ENCODE measurements around the gene ZPBP. TPM values are rescaled to one million over a fixed set of nuclear protein-coding genes. Genes with fewer than 3 reads are reported as not detected.
A peak's percentile ranks its signal among the peaks of the same experiment; 100 is the strongest.

The ZPBP gene
- total RNA-seq, 1 donor from 2014 or later: not detected

DNA sequence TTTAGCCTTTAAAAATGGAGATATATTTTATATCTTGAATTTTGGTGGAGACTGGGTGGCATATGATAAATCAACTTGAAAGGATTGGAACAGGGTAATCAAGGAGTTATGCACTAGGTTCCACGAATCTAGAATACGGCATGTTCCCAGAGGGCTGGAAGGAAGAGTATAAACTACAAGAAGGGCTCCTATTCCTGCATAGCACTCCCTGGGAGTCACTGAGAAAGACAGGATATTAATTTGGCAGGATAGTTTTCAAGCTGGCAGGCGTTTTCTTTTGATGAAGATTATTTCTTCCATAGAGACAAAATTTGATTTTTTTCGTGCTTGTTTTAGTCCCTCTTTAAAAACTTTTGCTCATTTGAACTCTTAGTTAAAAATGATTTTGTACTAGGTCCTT lies 199.9 kb downstream of the ZPBP start:
- peaks cover 10% of the 10 kb centered on the region for H3K4me1 ChIP-seq
- no peak for DNase-seq
- H3K27me3 ChIP-seq (ENCODE audit: low read depth): no peaks in the 10 kb centered on the region
- H3K27ac ChIP-seq (replicated peaks): peak overlapping the region; percentile 69
- intact Hi-C loops (cut with micrococcal nuclease): no loop called here
- no peaks in the 10 kb centered on the region for H3K9me3 ChIP-seq (replicated peaks)
- no peaks in the 10 kb centered on the region for H3K36me3 ChIP-seq
- TF ChIP-seq, protein P1, sequence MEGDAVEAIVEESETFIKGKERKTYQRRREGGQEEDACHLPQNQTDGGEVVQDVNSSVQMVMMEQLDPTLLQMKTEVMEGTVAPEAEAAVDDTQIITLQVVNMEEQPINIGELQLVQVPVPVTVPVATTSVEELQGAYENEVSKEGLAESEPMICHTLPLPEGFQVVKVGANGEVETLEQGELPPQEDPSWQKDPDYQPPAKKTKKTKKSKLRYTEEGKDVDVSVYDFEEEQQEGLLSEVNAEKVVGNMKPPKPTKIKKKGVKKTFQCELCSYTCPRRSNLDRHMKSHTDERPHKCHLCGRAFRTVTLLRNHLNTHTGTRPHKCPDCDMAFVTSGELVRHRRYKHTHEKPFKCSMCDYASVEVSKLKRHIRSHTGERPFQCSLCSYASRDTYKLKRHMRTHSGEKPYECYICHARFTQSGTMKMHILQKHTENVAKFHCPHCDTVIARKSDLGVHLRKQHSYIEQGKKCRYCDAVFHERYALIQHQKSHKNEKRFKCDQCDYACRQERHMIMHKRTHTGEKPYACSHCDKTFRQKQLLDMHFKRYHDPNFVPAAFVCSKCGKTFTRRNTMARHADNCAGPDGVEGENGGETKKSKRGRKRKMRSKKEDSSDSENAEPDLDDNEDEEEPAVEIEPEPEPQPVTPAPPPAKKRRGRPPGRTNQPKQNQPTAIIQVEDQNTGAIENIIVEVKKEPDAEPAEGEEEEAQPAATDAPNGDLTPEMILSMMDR (IDR thresholded peaks at IDR 0.05; ENCODE audit: borderline replicate concordance): no peak
- H3K4me3 ChIP-seq: no peak overlapping the region

DNA sequence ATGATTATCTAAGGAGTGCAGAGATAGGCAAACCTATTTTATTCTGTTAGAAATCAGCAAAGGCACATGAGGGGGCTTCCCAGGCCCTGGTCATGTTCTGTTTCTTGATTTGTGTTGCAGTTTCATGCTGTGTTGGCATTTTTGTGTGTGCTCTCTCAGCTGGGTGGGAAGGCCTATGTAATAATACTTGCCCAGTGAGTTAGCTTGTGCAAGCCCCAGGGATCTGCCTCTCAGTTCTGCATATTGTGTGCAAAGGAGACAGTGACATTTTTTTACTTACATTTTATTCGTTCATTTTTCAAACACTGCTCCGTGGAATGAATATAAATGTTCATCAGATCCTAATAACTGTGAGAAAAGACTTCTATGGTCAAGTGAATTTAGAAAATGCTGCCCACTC lies 200.6 kb downstream of the ZPBP start:
- no peaks in the 10 kb centered on the region for H3K9me3 ChIP-seq (replicated peaks)
- intact Hi-C loops (cut with micrococcal nuclease): no loop called here
- TF ChIP-seq, protein P1 (IDR thresholded peaks at IDR 0.05; ENCODE audit: borderline replicate concordance): no peak
- no peak for DNase-seq
- no peak overlapping the region for H3K4me3 ChIP-seq
- no peaks in the 10 kb centered on the region for H3K36me3 ChIP-seq
- no peaks in the 10 kb centered on the region for H3K27me3 ChIP-seq (ENCODE audit: low read depth)
- peaks cover 10% of the 10 kb centered on the region for H3K4me1 ChIP-seq
- H3K27ac ChIP-seq (replicated peaks): no peak overlapping the region

Other genes with a start within 250 kb of the ZPBP start
- 2.1 TPM for gene IKZF1, start 211.5 kb upstream of the ZPBP start, total RNA-seq

All from left ventricle myocardium inferior (tissue), 1 donor.